Renal pelvis (tissue), 4 donors: Measurements from ENCODE around the gene CERK. TPM values are rescaled to one million over a fixed set of nuclear protein-coding genes. Genes with fewer than 3 reads are reported as not detected.
"Not testable (repeated sequence)": the region's sequence is repeated elsewhere in the genome, so short reads cannot be mapped to it uniquely, and the experiment has no call there.

Experiments used
- DNase-seq: peaks from one replicate; pipeline ENCODE4 v3.0.0-alpha.2; 2013
- polyA plus RNA-seq, 3 donors: library from polyadenylated mRNA; unstranded; fragments of 120-200 nt; gene quantifications; one replicate each; pipeline ENCODE4 v1.2.1, GENCODE V29; 2013; ENCODE audit not compliant: insufficient read length in 3 of 3

The CERK gene
- polyA plus RNA-seq, 3 donors: 43.9 to 52.7 (median 50.7) TPM

DNA sequence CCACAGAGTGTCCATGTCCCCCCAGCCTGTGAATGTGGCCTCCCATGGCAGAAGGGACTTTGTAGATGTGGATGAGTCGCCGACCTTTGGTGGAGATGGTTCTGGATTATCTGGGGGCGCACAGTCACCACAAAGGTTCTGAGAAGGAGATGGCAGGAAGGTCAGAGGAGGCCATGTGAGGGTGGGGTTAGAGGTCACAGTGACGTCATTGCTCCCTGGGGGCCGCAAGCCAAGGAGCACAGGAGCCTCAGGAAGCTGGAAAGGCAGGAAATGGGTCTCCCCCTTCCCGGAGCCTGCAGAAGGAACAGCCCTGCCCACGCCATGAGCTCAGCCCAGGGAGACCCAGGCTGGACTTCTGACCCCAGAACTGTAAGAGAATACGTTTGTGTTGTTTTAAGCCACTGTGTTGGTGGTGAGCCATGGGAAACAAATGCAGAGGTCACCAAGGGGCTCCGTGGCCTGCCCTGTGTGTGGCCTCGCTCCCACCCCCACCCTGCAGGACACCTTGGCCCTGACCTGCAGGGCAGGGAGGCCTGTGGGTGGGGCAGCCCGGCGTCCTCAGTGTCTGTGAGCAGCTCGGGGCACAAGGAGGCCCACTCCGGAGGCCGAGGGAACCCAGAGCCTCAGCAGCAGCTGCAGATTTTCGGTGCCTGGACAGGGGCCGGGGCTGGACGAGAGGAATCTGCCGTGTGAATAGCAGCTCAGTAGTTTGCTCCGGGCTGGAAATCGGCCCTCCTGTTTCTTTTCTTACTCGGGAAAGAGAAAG, 85.8 kb downstream of the CERK start:
- no peak for DNase-seq

- no peak for DNase-seq
Measured at GRCh38 chr22:46651316-46651715, 86.7 kb downstream of the CERK start.

DNA sequence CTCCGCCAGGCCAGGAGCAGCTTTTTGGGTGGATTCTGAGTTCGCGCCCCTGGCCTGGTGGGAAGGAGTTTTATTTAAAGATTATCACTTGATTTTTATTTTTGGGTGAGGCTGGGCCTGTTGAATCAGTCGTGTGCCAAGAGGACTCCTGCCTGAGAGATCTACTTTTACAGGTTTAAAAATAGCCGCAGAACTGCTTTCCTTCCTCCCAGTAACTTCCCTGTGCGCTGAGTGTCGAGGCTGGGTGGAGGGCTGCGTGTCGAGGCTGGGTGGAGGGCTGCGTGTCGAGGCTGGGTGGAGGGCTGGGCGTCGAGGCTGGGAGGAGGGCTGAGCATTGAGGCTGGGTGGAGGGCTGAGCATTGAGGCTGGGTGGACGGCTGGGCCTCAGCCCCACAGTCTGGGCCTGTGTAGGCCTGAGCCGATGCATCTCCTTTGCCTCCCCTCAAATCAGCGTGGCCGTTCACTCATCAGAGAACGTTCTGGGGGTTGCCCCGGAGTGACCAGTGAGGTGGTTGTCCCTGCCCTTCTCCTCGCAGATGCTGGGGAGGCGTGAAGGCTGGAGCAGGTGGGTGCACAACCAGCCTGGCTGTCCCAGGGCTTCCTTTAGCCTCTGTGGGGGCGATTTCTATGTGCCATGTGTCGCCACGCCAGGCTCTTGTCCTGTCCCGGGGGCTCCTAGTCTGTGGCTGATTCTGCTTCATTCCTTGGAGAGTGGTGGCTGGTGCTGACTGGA, 87.8 kb downstream of the CERK start:
- DNase-seq: no peak

DNA sequence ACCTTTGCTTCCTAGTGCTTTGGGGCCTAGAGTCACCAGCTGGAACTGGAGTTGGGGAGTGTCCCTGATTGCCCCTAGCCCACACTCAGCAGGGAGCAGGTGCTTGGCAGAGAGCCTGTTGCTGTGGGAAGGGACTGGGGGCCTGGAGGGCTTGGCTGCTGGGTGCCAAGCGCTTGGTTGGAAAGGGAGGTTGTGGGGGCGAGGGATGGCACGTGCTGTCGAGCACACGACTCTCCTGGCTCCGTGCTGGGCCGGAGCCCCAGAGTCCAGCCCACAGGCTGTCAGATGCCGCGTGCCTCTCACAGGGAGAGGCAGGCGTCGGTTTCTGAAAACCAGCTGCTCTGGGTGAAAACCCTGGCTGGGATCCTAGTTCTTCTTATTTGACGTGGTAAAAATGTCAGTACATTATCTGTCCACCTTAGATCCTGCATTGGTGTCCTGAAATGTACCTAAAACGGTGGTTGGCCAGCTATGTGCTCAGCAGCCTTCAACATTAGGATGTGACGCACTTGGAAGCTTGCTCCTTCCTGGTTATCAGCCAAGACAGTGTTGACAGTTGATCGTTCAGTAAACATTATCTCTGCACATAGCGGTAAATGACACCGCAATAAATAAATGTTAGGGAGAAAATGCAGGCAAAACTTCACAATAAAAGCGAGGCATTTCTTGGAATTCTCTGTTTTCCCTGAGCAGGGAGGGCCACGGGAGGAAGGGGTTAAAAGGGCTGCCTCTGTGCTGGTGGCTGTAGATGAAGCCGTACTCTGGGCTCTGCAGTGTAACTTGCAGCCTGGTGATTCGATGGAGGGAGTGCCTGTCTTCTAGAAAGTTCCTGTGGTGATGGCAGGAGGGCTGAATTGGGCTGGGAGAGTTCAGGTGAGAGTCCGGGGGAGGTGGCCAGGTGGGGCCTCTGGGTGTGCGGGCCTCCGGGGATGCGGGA, 88.6 kb downstream of the CERK start:
- DNase-seq: no peak

DNA sequence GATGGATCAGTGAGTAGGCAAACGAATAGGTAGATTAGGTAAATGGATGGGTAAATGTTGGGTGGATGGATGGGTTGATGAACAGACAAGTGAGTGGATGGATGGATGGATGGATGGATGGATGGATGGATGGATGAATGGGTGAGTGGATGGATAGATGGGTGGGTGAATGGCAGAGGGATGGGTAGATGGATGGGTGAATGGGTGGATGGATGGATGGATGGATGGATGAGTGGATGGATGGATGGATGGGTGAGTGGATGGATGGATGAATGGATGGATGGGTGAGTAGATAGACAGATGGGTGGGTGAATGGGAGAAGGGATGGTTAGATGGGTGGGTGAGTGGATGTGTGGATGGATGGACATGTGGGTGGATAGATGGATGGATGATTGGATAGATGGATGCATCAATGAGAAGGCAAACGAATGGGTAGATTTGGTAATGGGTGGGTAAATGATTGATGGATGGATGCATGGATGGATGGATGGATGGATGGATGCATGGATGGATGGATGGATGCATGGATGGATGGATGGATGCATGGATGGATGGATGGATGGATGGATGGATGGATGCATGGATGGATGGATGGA, 89.7 kb downstream of the CERK start:
- not testable (repeated sequence) for DNase-seq

DNA sequence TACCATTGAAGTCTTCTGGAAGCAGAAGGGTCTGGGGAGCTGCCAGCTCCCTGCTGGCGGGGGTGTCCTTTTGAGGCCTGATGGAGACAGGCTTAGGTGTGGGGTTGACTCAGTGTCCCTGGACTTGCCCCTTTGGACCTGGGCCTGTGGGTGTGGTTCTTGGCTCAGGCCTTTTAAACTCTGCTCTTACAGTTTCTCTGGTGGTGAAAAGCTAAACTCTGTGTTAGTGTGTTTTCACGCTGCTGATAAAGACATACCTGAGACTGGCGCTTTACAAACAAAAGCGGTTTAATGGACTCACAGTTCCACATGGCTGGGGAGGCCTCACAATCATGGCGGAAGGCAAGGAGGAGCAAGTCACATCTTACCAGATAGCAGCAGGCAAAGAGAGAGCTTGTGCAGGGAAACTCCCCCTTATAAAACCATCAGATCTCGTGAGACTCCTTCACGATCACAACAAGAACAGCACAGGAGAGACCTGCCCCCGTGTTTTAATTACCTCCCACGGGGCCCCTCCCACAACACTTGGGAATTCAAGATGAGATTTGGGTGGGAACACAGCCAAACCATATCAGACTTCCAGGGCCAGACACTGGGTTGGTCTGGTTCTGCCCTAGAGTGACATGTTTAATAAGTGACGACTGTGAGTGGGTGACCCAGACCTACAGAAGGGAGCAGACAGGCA, 91.4 kb downstream of the CERK start:
- no peak for DNase-seq

DNA sequence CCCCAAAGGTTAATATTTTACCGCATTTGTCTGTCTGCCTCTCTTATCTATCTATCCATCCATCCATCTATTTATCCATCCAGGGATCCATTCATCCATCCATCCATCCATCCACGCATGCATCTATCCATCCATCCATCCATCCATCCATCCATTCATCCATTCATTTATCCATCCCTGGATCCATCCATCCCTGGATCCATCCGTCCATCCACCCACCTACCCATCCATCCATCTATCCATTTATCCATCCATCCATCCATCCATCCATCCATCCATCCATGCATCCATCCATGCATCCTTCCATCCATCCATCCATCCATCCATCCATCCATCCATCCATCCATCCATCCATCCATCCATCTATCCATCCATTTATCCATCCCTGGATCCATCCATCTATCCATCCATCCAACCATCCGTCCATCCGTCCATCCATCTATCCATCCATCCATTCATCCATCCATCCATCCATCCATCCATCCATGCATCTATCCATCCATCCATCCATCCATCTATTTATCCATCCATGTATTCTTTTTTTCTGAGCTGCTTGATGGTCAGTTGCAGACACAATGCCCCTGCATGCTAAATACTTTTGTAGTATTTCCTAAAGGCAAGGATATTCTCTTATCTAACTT, 95.1 kb downstream of the CERK start:
- DNase-seq: not testable (repeated sequence)

DNA sequence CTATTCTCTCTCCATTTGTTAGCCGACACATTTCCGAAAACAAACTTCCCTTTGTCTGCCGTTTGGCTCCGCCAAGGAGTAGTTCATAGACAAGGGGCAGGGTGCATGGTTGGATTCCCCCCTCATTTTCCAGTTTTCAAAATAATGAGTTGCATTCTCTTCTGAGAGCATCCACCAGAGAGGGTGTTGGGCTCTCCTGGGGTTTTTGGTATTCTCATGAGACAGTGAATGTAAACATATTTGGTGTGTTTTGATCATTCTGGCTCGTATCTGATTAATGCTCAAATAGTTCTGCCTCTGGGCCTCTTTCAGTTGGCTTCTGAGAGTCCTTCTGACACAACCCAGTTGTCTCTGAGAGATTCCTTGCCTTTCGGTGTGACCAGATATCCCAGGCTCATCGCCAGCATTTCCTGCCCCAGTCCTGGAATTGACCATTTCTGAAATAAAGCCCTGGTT, 96.2 kb downstream of the CERK start:
- no peak for DNase-seq

DNA sequence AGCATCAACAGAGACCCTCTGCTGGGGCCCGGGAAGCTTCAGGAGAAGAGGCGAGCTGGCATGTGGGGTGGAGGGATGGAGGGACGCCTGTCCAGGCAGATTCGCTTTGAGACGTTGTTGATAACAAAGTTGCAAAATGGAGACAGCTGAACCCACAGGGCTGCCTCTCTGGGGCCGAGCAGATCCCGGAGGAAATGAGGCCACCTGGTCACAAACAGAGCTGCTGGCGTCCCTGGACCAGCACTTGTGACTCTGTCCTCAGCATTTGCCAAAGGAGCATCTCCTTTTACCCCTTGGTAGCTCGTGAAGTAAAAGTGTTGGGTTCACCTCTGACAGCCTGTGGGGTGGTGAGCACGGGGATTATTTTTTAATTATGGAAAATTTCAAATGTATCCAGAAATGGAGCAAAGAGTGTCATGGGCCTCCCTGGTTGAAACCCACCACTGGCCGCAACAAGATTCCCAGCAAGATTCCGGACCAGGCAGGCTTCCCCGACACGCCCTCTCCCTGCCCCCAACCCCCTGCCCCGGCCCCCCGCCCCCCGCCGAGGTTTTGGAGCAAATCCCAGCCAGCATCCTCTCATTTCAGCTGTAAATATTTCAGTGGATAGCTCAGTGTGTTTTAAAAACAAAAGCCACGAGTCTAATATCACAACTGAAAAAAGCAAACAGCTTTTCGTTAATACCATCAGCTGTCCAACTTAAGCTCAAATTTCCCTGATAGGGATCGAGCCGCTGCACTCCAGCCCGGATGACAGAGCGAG, 97.6 kb downstream of the CERK start:
- DNase-seq: no peak

DNA sequence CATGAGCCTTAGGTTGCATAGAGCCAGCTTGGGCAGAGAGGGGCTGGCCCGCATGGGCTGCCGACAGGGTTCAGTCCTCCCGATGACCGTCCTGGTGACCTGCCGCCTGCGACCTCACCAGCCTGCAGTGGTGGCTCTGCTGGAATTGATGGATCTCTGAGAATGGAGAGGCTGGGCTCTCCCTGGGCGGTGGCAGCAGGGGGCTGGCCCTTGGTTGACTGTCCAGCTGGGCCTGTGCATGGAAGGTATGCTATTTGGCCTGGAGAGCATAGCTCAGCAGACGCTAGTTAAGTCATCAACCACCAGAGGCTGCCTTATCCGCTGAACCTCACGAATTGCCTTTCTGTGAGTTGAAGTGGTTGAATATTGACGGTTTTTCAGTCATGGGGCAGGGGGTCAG, 98.2 kb downstream of the CERK start:
- DNase-seq: no peak

DNA sequence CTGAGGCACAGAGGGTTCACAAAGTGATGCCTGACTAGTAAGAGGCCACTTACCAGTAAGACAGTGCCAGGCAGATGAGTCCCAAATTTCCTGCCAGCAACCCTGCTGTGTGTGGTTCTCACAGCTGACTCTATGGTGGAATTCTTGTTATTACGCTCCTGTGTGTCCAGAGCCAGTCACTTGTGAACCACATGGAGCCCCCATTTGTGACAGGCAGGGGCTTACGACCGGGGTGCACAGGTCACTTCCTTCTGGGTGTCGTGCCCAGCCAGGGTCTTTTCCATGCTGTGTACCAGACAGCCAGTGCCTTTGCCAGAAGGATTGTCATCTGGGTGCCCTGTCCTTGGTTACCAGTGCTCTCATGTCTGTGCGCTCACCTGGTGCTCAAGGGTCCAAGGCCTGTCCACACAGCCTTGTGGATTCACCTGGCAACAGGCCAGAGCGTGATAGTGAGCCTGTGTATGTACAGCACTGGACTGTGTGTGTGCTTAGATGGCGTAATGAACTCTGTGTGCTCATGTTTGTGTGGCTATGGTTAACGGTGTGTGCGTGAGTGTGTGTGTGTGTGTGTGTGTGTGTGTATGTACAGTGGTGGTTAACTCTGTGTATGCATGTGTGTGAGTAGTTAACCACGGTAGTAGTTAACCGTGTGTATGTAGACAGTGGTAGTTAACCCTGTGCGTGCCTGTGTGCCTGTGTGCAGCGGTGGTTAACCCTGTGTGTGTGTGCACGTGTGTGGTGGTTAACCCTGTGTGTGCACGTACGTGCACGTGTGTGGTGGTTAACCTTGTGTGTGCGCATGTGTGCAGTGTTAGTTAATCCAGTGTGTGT, 99.2 kb downstream of the CERK start:
- DNase-seq: no peak

DNA sequence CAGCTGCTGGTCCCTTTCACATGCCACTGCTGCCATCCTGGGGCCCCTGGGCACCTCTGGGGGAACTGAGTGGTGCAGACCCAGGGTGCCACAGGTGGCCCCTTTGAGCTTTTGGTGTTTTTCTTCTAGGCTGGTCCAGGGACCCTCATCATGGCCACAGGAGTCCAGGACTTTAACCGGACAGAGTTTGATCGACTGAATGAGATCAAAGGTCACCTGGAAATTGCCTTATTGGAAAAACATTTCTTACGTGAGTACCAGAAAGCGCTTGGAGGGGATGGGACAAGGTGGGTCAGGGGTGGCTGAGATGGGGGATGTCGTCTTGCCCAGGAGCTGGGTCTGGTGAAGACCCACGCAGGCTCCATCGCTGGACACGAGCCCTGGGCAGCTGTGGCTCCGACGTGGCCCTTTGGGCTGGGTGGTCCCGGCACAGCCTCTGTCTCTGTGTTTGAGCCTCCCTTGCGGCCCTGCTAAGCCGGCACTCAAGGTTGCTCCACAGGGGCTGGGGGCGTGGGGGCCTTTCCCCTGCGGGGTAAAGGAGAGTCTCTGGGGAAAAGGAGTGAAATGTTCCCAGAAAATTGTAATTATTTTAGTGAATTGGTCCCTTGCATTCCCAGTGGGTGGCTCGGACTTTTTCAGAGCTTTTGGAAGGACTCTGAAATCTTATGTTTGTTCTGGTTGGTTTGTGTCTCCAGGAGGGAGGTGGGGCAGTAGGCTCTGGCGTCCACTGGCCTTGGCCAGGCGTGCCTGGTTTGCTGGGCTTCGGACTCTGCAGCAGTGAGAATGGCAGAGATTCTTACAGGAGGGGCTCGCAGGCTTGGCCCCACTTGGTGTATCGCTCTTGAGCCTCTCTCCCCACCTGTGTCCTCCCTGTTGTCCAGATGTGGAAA, 100.1 kb downstream of the CERK start:
- DNase-seq: no peak

DNA sequence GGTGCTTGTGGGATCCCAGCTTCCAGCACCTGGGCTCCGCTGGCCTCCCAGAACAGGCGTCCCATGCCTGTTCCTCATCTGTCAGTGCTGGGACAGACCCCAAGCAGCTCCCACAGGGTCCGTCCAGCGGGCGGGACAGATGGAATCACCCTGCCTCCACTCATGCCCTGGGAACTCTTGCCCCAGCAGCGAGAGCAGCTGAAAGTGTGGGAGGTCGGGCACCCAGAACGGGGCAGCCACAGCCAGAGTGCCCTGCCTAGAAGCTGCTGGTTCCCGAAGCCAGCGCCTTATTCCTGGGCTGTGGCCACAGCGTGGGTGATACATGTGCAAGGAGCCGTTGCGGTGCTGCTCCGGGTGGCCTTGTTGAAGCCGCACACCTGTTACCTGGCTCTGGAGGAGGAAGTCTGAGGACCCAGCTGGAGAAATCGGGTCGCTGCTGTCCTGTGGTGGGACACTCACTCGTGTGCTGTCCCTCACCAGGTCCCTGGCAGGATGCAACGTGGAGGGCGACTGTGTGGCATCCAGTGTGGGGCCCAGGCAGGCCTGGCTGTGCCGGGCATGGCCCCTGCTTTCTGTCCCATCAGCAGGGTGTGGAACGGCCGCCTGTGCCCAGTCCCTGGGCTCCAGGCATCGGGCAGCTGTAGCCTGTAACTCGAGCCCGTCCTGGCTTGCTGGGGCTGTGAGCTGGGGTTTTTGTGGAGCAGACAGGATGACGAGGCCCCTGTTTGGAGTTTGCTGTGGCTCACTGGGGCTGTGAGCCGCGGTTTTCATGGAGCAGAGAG, 101.6 kb downstream of the CERK start:
- no peak for DNase-seq

GRCh38 chr22:46635756-46636155, 102.3 kb downstream of the CERK start:
- DNase-seq: no peak

DNA sequence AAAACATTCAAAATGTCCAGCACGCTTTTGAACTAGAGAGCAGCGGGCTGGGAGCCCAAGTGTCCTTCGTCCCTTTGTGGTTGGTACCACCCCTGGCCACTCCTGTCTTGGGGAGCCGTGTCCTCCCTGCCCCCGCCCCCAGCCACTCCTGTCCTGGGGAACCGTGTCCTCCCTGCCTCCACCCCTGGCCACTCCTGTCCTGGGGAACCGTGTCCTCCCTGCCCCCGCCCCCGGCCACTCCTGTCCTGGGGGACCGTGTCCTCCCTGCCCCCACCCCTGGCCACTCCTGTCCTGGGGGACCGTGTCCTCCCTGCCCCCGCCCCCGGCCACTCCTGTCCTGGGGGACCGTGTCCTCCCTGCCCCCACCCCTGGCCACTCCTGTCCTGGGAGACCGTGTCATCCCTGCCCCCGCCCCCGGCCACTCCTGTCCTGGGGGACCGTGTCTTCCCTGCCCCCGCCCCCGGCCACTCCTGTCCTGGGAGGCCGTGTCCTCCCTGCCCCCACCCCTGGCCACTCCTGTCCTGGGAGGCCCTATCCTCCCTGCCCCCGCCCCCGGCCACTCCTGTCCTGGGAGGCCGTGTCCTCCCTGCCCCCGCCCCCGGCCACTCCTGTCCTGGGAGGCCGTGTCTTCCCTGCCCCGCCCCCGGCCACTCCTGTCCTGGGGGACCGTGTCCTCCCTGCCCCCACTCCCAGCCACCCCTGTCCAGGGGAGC, 102.9 kb downstream of the CERK start:
- DNase-seq: not testable (repeated sequence)
